Endometrial microvascular endothelial cells (primary cell): ENCODE data around the gene CNFN. TPM values are rescaled to one million over a fixed set of nuclear protein-coding genes. Genes with fewer than 3 reads are reported as not detected.

Experiments used
- total RNA-seq: library from RNA; depleted of rRNA; stranded (reverse); fragments of >200 nt; gene quantifications from one replicate; pipeline ENCODE4 v1.2.3, GENCODE V29; 2015; ENCODE audit errors: inconsistent ontology term

CNFN gene
- total RNA-seq, 1 donor from 2014 or later, result not detected

Other genes starting within 250 kb of the CNFN start
- gene DEDD2, start 172.6 kb downstream of the CNFN start, total RNA-seq, result 46.6 TPM
- 6.7 TPM for gene ZNF526, start 170.0 kb downstream of the CNFN start, total RNA-seq
- 33.9 TPM for gene GSK3A, start 147.7 kb downstream of the CNFN start, total RNA-seq
- 53.4 TPM for gene ERF, start 135.2 kb downstream of the CNFN start, total RNA-seq
- 36.0 TPM for gene CIC, start 121.0 kb downstream of the CNFN start, total RNA-seq
- 1.7 TPM for gene PRR19, start 88.2 kb downstream of the CNFN start, total RNA-seq
- gene PAFAH1B3, start 87.7 kb downstream of the CNFN start, total RNA-seq, result 46.2 TPM
- gene TMEM145, start 77.0 kb downstream of the CNFN start, total RNA-seq, result not detected
- 17.4 TPM for gene MEGF8, start 64.7 kb downstream of the CNFN start, total RNA-seq
- 8.8 TPM for gene LIPE, start 37.1 kb upstream of the CNFN start, total RNA-seq
- gene CXCL17, start 52.6 kb upstream of the CNFN start, total RNA-seq, result not detected
- gene CEACAM1, start 138.2 kb upstream of the CNFN start, total RNA-seq, result 5.9 TPM
- gene CEACAM8, start 204.6 kb upstream of the CNFN start, total RNA-seq, result not detected